A673 (cell line): ENCODE data around the gene HOXD4. TPM values are rescaled to one million over a fixed set of nuclear protein-coding genes. Genes with fewer than 3 reads are reported as not detected.

Experiments
- BruUV-seq: library from RNA; stranded (reverse); fragments of 400-500 nt; replicated peaks from 2 replicates; lab custom pipeline; 2021; lab: Mats Ljungman, UMichigan
- CTCF ChIA-PET: fragments of 300-600 bp; sonication (Branson Sonifier 250); formaldehyde crosslinking; loops from one replicate; lab custom pipeline; 2022; ENCODE audit warnings: antibody characterized with exemption; lab: Charles Lee
- POLR2A ChIA-PET: fragments of 300-600 bp; sonication (Branson Sonifier 250); formaldehyde crosslinking; loops from one replicate; lab custom pipeline; 2022; ENCODE audit warnings: antibody characterized with exemption; ENCODE audit not compliant: low non-redundant PET; lab: Charles Lee
- DNase-seq: peaks from one replicate; pipeline ENCODE4 v3.0.0-alpha.2; 2015; ENCODE audit warnings: low spot score
- H3K27ac ChIP-seq: fragments of 200-600 bp; sonication (generic); 2 replicates; pipeline ENCODE4 v1.5.1; 2016; ENCODE audit warnings: mixed run types, low read depth, mild to moderate bottlenecking, mixed read lengths, antibody characterized with exemption, low read length; ENCODE audit not compliant: poor library complexity, severe bottlenecking
- H3K27me3 ChIP-seq: fragments of 200-600 bp; sonication (generic); replicated peaks from 2 replicates; pipeline ENCODE4 v1.6.1; 2017; ENCODE audit warnings: mixed run types, low read depth, mild to moderate bottlenecking, mixed read lengths, antibody characterized with exemption, low read length; ENCODE audit not compliant: insufficient read depth, poor library complexity
- H3K36me3 ChIP-seq: fragments of 200-600 bp; sonication (generic); 2 replicates; pipeline ENCODE4 v1.6.1; 2016; ENCODE audit warnings: mixed run types, mild to moderate bottlenecking, mixed read lengths, antibody characterized with exemption, low read length; ENCODE audit not compliant: insufficient read depth, poor library complexity, severe bottlenecking
- H3K4me1 ChIP-seq: fragments of 200-600 bp; sonication (generic); 2 replicates; pipeline ENCODE4 v1.6.1; 2017; ENCODE audit warnings: mixed run types, mild to moderate bottlenecking, mixed read lengths, antibody characterized with exemption, low read length; ENCODE audit not compliant: insufficient read depth, poor library complexity, severe bottlenecking
- H3K4me3 ChIP-seq: fragments of 200-600 bp; sonication (generic); 2 replicates; pipeline ENCODE4 v1.5.1; 2016; ENCODE audit warnings: low read depth, mixed run types, mild to moderate bottlenecking, mixed read lengths, low read length; ENCODE audit not compliant: poor library complexity, severe bottlenecking
- H3K9me3 ChIP-seq: fragments of 200-600 bp; sonication (generic); 2 replicates; pipeline ENCODE4 v1.6.1; 2016; ENCODE audit warnings: mixed run types, low read depth, mild to moderate bottlenecking, mixed read lengths, antibody characterized with exemption, low read length; ENCODE audit not compliant: poor library complexity, severe bottlenecking
- EZH2 ChIP-seq: fragments of 200-600 bp; sonication (generic); IDR thresholded peaks from 2 replicates; pipeline ENCODE4 v1.6.1; 2017; ENCODE audit warnings: borderline replicate concordance, low read depth, mild to moderate bottlenecking, mixed read lengths, antibody characterized with exemption, low read length; ENCODE audit not compliant: poor library complexity, severe bottlenecking
- intact Hi-C: fragments of 100-400 bp; cut with micrococcal nuclease; formaldehyde crosslinking; loops from one replicate; pipeline ENCODE4 v1.10.0; 2022; ENCODE audit not compliant: unreplicated experiment
- total RNA-seq: library from RNA; stranded (reverse); gene quantifications from 2 replicates; pipeline ENCODE4 v1.2.3, GENCODE V29; 2021
- TF ChIP-seq, protein P1 (sequence below): fragments of 300-800, 200-600 bp; sonication (generic); conservative IDR thresholded peaks from 2 replicates; pipeline ENCODE4 v1.5.1; 2017; ENCODE audit warnings: low read depth, mild to moderate bottlenecking, antibody characterized with exemption, low read length, moderate library complexity, mixed read lengths

HOXD4 gene
- total RNA-seq, 1 experiment from 2014 or later = 30.8 TPM

DNA sequence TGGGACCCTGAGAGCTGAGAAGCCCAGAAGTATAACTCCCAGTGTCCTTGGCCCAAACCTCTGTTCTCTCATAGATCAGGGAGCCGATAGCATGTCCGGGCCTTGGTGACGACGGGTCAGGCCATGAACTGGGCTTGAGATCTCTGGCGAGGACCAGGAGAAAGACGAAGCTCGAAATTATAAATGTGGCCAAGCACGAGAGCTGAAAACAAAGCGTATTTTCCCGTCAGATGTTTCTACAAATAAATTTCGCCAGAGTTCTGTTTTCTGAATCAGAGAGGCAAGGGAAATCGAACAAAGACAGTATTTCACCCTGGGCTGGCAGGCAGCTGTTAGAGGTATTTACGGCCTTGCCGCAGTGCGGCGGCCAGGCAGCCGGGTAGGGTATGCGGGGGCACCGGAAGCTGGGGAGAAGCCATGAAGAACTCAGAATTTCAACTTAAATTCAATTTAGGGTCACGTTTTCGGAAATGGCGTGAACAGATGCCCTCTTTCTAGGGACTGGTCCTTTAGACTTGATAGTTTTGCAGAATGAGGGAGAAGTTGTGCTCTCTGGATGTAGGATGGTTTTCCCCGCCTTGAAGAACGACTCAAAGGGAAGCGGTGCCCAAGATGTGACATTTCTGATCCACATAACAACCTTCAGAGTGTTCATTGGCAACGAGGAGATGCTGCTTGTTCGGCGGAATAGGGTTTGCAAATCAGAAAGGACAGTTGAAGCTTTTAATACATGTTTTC, 12.3 kb upstream of the HOXD4 start:
- H3K9me3 ChIP-seq = no peaks in the 10 kb centered on the region
- intact Hi-C loops = loop anchor here (5.0 kb wide), 1 partner anchor 678 kb away; no protein-coding TSS in a partner anchor
- peak overlapping the region; percentile 85 for H3K4me3 ChIP-seq
- H3K27me3 ChIP-seq = no peaks in the 10 kb centered on the region
- BruUV-seq = no TSS peak
- TF ChIP-seq EZH2 = no peak
- TF ChIP-seq, protein P1, sequence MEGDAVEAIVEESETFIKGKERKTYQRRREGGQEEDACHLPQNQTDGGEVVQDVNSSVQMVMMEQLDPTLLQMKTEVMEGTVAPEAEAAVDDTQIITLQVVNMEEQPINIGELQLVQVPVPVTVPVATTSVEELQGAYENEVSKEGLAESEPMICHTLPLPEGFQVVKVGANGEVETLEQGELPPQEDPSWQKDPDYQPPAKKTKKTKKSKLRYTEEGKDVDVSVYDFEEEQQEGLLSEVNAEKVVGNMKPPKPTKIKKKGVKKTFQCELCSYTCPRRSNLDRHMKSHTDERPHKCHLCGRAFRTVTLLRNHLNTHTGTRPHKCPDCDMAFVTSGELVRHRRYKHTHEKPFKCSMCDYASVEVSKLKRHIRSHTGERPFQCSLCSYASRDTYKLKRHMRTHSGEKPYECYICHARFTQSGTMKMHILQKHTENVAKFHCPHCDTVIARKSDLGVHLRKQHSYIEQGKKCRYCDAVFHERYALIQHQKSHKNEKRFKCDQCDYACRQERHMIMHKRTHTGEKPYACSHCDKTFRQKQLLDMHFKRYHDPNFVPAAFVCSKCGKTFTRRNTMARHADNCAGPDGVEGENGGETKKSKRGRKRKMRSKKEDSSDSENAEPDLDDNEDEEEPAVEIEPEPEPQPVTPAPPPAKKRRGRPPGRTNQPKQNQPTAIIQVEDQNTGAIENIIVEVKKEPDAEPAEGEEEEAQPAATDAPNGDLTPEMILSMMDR = no peak
- peak overlapping the region; percentile 98 for H3K27ac ChIP-seq
- H3K4me1 ChIP-seq = peaks cover 38% of the 10 kb centered on the region
- peak; percentile 77 for DNase-seq
- peaks cover 9% of the 10 kb centered on the region for H3K36me3 ChIP-seq
- CTCF ChIA-PET = interaction anchor here (0.6 to 4.2 kb wide), 9 partner anchors 9 to 691 kb away, joined by 3 to 35 read pairs (median 5); no protein-coding TSS in a partner anchor
- POLR2A ChIA-PET = interaction anchor here (0.5 to 0.6 kb wide), 2 partner anchors 8 to 540 kb away, joined by 3 to 7 read pairs; no protein-coding TSS in a partner anchor

DNA sequence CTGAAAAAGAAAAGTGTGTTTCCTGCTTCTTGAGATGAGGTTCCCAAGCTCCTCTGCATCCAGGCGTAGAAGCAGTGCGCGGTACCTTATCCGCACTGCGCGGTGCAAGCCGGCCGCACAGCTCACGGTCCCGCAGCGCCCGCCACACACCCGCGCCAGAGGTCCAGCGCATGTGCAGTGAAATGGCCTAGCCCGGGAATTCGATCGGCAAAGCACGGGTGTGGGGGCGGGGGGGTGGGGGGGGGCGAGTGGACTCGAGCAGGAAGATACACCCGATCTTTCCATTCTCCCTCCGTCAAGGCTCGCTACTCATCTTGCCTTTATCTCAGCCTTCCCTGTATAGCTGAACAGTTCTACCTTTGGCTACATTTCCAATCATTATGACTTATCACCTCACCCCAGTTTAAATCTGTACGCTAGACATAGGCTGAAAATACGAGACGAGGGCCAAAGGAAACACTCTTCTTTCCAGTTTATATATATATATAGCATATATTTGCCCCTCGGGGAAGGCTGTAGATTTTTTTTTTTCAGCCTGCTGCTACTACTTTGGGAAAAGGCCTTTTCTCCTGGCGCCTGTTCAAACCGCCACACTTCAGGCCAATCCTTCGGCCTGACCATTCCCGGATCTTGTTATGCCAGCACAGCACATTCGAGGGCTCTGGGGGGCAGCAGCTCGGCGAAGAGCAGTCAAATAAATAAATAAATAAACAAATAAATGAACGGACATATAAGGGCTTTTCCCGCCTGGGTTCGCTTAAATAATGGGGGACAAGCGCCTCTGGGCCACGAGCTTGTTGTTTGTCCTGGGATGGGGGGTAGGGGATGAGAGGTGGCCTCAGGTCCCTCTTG, 11.5 kb upstream of the HOXD4 start:
- no peaks in the 10 kb centered on the region for H3K9me3 ChIP-seq
- peak overlapping the region; percentile 85 for H3K4me3 ChIP-seq
- POLR2A ChIA-PET = interaction anchor here (0.5 to 0.7 kb wide), 5 partner anchors 8 to 539 kb away, joined by 3 to 8 read pairs (median 7); no protein-coding TSS in a partner anchor
- H3K27ac ChIP-seq = peak overlapping the region; percentile 98
- intact Hi-C loops = loop anchor here (2.0 to 5.0 kb wide), 3 partner anchors 315 to 677 kb away; no protein-coding TSS in a partner anchor
- H3K27me3 ChIP-seq = no peaks in the 10 kb centered on the region
- peaks cover 34% of the 10 kb centered on the region for H3K4me1 ChIP-seq
- peaks cover 14% of the 10 kb centered on the region for H3K36me3 ChIP-seq
- no TSS peak for BruUV-seq
- TF ChIP-seq EZH2 = no peak
- TF ChIP-seq, protein P1 = no peak
- CTCF ChIA-PET = interaction anchor here (0.6 to 4.2 kb wide), 13 partner anchors 10 to 1009 kb away, joined by 3 to 35 read pairs (median 5); no protein-coding TSS in a partner anchor
- DNase-seq = peak; percentile 55
